Cortex of kidney (tissue), 1 donor: ENCODE measurements around the gene ABCA8.
"Not testable (repeated sequence)": the region's sequence is repeated elsewhere in the genome, so short reads cannot be mapped to it uniquely, and the experiment has no call there.

Source experiments
- DNase-seq: peaks from one replicate; lab custom pipeline; 2025; lab: John Stamatoyannopoulos, UW

ABCA8 gene

DNA sequence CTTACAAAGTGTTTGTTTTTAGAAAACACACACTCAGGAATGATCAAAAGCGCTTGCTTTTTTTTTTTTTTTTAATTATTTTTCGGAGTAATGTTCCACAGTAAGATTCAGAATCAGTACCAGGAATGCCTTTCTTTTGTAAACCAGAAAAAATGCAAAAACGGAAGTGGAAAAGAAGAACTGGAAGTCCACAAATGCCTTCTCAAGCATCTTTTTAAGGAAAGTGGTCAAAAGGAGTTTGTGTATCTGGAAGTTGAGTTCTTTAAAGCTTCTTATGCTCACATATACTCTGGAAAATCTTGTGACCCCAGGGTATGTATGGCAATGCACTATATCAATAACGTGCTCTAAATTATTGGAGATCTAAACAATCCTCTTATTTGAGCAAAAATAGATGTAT, 126.0 kb downstream of the ABCA8 start:
- DNase-seq = no peak

DNA sequence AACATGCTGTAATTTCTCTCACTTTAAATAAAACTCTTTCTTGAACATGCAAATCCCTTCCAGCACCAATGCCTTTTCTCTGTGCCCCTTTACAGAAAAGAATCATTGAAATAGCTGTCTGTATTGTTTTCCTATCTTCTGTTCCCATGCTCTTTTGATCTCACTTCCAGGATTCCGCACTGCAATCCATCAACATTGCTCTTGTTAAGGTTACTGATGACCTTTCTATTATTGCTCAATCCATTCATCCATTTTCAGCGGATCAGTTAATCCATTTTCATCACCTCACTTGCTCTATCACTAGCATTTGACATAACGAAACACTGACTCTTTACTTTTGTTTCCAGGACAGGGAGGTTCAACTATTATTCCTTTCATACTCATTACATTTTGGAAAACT, 130.5 kb downstream of the ABCA8 start:
- no peak for DNase-seq

GRCh38 chr17:68824185-68824584, 131.0 kb downstream of the ABCA8 start:
- not testable (repeated sequence) for DNase-seq

- no peak for DNase-seq
Observed at GRCh38 chr17:68822719-68823289, 132.4 kb downstream of the ABCA8 start.

DNA sequence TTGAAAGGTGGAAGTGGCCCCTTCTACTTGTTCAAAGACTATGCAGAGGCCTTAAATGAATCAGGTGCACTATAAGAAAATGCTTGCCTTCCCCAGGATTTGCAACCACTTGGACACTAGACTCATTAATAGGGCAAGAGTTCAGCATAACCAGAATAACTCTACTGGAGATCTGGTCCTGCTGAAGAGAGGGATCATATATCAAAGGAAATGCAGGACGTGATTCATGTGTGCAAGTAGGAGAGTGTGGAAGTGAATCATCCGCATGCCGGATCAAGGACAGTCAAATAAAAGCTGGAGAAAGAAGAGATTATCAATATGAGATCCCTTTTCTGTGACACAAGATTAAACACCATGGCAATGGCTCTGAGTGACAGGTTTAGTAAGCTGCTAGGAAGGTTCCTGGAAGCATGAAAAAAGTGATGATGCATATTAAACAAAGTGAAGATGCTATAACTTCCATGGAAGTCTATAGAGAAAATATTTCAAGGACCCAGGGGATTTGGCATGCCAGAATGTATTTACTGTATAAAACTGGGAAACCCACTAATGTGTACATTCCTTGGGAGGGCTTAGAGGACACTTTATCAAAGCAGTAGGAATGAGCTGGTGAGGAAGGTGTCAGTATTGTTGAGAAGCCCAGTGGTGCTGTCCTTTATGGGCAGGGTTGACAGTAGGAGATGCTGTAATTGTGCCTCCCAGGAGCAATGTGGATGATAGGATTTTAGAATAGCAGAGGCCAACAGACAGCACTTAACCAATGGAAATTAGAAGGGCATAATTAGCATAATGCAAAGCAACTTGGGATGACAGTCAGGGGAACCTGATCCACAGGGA, 133.1 kb downstream of the ABCA8 start:
- DNase-seq = no peak

GRCh38 chr17:68820825-68821481, 134.2 kb downstream of the ABCA8 start:
- no peak for DNase-seq

DNA sequence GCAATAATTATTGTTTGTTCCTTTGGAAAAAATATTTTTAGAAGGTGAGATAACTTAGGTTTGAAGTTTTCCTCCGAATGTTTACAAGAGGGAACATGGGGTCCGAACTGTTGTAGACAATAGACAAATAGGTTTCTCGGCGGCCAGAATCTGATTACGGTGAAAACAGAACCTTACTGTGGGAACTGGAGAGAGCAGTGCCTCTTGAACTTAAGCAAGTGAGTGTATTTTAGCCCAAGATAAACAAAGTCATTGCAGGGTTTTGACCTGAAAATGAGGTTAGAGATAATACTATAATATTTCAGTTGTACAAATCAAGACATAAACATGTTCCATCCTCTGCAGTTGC, 134.7 kb downstream of the ABCA8 start:
- DNase-seq = no peak

DNA sequence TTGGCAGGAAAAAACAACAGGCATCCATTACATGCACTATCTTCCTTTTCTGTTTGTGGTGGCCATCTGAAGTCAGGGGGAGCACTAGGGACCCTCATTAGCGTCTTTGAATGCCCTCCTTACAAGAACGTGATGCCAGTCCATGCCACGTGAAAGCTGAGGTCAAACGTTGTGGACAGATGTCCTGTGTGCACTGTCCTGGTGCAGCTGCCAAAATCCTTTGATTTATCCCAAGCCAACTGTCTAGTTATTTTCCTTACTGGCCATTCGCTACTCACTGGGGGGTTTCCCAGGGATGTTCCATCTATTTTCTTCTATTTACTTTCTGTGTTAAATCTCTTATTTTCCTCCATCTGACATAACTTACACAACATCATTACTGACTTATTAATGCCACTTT, 135.7 kb downstream of the ABCA8 start:
- no peak for DNase-seq
